HG02970 (cell line): ENCODE data around the gene PRKRIP1.
A peak's percentile ranks its signal among the peaks of the same experiment; 100 is the strongest.
"Not testable (repeated sequence)": the region's sequence is repeated elsewhere in the genome, so short reads cannot be mapped to it uniquely, and the experiment has no call there.

Source experiments
- ATAC-seq: cut with Tn5 transposase; IDR thresholded peaks from one replicate; pipeline ENCODE4 v1.9.1; 2021; ENCODE audit warnings: mild to moderate bottlenecking, moderate library complexity, moderate number of reproducible peaks; ENCODE audit not compliant: unreplicated experiment, low FRiP score

PRKRIP1 gene

DNA sequence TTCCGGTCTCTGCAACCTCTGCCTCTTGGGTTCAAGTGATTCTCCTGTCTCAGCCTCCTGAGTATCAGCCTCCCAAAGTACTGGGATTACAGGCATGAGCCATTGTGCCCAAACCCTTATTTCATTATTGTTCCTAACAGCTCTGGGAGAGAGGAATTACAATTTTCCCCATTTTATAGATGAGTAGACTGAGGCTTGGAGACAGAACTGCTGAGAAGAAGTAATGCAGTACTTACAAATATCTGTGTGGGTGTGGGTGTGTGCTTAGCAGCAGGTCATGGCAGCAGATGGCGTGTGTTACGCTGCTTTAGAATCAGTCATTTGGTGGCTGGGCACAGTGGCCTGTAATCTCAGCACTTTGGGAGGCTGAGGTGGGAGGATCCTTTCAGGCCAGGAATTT, 7.4 kb downstream of the PRKRIP1 start:
- ATAC-seq = no peak

DNA sequence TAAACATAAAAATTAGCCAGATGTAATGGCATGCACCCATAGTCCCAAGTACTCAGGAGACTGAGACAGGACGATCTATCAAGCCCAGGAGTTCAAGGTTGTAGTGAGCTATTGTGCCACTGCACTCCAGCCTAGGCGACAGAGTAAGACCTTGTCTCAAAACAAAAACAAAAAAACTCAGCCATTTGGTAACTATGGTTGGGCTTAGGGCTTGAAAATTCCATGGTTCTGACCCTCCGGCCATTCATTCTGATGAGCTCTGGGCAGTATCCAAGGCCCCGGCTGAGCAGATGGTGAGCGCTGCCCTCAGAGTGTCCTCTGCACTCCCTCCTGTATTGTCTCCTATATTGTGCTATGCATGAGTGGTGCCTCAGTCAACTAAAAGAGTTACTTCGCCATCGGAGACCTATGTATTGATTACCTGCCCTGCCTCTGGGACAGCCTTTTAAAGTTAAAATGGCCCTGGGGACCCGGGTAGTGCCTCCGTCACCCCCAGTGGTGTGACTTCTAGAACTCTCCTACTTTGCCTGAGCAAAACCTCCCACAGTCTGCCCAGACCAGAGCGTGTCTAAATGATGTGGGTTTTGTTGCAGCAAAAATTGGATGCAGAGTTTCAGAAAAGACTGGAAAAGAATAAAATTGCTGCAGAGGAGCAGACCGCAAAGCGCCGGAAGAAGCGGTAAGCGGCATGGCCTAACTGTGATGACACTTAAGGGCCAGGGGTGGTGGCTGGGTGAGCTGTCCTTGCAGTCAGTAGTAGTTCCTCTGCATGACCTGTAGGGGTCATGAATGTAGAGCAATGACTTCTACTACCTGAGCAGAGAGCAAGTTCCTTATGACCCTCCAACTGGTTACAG, 8.1 kb downstream of the PRKRIP1 start:
- peak; percentile 58 for ATAC-seq

DNA sequence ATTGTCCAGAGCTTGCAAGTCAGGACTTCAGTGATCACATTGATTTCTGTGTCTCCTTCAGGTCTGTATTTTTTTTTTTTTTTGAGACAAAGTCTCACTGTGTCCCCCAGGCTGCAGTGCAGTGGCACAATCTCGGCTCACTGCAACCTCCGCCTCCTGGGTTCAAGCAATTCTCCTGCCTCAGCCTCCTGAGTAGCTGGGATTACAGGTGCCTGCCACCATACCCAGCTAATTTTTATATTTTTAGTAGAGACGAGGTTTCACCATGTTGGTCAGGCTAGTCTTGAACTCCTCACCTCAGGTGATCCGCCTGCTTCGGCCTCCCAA, 8.7 kb downstream of the PRKRIP1 start:
- not testable (repeated sequence) for ATAC-seq

DNA sequence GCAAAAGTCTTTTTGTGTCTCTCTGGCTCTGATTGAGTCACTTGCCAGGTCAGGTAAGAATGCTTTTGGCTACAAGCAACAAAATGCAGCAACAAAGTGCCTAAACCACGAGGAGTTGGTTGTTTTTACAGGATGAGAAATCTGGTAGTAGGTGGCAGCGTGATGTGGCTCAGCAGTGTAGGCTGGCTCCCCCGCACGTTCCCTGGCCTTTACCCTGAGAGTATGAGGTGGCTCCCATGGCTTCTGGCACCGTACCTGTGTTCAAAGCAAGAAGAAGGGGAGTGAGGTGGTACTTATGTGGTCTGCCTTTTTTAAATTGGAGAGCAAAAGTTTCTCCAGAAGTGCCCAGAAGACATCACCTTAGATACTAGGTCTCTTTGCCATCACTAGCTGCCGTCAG, 11.7 kb downstream of the PRKRIP1 start:
- no peak for ATAC-seq

DNA sequence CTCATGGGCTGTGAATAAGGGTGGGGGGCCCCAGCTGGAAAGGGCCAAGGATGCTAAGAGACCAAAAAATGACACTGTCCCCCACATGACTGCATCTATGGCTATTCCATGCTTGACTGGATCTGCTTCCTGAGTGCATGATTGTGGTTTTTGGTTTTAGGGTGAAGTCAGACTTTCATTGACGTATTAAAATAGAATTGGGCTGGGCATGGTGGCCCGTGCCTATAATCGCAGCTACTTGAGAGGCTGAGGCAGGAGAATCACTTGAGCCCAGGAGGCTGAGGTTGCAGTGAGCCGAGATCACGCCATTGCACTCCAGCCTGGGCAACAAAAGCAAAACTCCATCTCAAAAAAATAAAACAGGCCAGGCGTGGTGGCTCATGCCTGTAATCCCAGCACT, 12.4 kb downstream of the PRKRIP1 start:
- ATAC-seq = not testable (repeated sequence)

DNA sequence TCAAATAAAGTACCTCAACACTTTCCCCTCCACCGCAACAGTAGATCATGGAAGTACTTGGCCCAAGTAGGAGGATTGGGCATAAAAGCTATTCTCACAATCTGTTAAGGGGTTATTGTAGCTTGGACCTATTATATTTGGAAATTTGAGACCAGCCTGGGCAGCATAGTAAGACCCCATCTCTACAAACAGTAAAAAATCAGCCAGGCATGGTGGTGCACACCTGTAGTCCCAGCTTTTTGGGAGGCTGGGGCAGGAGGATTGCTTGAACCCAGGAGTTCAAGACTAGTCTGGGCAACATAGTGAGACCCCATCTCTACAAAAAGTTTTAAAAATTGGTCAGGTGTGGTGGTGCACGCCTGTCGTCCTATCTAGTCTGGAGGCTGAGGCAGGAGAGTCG, 13.2 kb downstream of the PRKRIP1 start:
- no peak for ATAC-seq

GRCh38 chr7:102410123-102410522, 14.0 kb downstream of the PRKRIP1 start:
- no peak for ATAC-seq

- ATAC-seq = no peak
Measured at GRCh38 chr7:102410918-102411317, 14.8 kb downstream of the PRKRIP1 start.

GRCh38 chr7:102412548-102412947, 16.4 kb downstream of the PRKRIP1 start:
- ATAC-seq = no peak

- ATAC-seq = no peak
Measured at GRCh38 chr7:102413091-102413490, 16.9 kb downstream of the PRKRIP1 start.

DNA sequence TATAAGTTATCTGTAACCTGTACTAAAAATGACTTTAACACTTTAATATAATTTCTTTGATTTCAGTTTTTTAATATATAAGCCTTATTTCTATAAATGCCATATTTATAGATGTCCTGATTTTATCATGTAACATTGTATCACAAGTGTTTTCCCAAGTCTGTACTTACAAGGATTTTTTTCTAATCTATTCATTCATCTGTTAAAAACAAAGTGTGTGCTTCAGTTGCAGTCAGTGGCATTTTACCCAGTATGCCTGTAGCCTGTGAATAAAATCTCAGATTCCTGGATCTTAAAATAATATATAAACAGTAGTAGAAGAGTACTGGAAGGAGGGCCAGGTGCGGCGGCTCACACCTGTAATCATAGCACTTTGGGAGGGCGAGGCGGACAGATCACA, 17.4 kb downstream of the PRKRIP1 start:
- ATAC-seq = no peak

- no peak for ATAC-seq
Measured at GRCh38 chr7:102415685-102416225, 19.6 kb downstream of the PRKRIP1 start.

GRCh38 chr7:102416406-102416805, 20.2 kb downstream of the PRKRIP1 start:
- ATAC-seq = no peak

- no peak for ATAC-seq
Measured at GRCh38 chr7:102417105-102417504, 20.9 kb downstream of the PRKRIP1 start.

DNA sequence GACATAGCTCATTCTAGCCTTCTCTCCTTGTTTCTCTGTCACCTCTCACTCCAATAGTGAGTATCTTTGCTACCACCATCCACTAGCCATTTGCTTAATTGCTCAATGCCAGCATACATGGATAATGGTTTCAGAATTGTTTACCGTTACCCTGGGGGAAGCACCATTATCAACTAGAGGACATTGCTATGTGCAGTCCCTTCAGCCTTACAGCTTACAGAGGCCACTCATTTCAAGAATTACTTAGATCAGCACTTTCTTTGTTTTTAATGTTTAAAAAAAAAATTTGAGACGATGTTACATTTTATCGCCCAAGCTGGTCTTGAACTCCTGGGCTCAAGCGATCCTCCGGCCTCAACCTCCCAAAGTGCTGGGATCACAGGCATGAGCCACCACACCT, 22.4 kb downstream of the PRKRIP1 start:
- ATAC-seq = no peak

- ATAC-seq = no peak
Measured at GRCh38 chr7:102421706-102422240, 25.6 kb downstream of the PRKRIP1 start.

- ATAC-seq = no peak
Measured at GRCh38 chr7:102424129-102424551, 28.0 kb downstream of the PRKRIP1 start.

GRCh38 chr7:102424787-102425218, 28.6 kb downstream of the PRKRIP1 start:
- ATAC-seq = no peak

DNA sequence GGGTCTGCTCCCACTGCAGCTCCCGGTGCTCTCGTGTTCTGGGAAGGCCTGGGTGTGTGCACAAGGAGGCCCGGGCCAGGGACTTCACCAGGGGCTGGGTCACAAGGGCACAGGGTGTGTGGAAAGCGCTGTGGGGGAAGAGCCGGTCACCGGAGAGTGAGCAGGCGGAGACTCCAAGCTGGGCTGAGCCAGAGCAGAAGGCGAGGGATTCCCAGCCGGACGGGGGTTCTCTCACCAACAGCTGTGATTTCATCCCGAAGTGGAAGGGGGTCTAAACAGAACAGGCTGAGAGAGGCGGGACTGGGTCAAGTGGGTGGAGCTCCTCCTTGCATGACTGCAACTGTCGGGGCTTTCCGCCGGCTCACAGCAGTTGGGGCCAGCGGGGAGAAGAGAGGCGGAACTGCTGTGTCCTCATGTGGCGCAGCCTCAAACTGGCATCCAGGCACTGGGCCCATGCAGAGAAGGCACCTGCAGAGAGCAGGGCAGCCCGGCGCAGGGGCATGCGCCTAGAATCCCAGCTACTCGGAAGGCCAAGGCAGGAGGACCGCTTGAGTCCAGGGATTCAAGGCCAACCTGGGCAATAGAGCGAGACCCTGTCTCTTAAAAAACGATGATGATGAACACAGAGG, 29.6 kb downstream of the PRKRIP1 start:
- ATAC-seq = peak; percentile 59

GRCh38 chr7:102426268-102427018, 30.3 kb downstream of the PRKRIP1 start:
- peak; percentile 47 for ATAC-seq

- no peak for ATAC-seq
Measured at GRCh38 chr7:102427019-102427405, 30.8 kb downstream of the PRKRIP1 start.
